GM13977 (cell line): ENCODE data around the gene ENKUR.
A peak's percentile ranks its signal among the peaks of the same experiment; 100 is the strongest.

ENCODE experiments used
- DNase-seq: peaks from one replicate; pipeline ENCODE4 v3.0.0; 2012; ENCODE audit warnings: low spot score
- in situ Hi-C: fragments of 300-500 bp; cut with MboI; formaldehyde crosslinking; loops from one replicate; pipeline ENCODE4 v1.12.0; 2022; ENCODE audit warnings: low sequenced_read_pairs, low pct_unique_long_range_greater_than_20kb, mixed read lengths, inconsistent platforms; ENCODE audit not compliant: unreplicated experiment
- TF ChIP-seq, protein P1 (sequence below): IDR thresholded peaks from 2 replicates; pipeline ENCODE4 v1.5.1; 2012; ENCODE audit warnings: mild to moderate bottlenecking, control low read depth; ENCODE audit not compliant: insufficient read depth; ENCODE audit errors: extremely low read depth, missing control alignments

The ENKUR gene, protein sequence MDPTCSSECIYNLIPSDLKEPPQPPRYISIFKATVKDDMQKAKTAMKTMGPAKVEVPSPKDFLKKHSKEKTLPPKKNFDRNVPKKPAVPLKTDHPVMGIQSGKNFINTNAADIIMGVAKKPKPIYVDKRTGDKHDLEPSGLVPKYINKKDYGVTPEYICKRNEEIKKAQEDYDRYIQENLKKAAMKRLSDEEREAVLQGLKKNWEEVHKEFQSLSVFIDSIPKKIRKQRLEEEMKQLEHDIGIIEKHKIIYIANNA

DNA sequence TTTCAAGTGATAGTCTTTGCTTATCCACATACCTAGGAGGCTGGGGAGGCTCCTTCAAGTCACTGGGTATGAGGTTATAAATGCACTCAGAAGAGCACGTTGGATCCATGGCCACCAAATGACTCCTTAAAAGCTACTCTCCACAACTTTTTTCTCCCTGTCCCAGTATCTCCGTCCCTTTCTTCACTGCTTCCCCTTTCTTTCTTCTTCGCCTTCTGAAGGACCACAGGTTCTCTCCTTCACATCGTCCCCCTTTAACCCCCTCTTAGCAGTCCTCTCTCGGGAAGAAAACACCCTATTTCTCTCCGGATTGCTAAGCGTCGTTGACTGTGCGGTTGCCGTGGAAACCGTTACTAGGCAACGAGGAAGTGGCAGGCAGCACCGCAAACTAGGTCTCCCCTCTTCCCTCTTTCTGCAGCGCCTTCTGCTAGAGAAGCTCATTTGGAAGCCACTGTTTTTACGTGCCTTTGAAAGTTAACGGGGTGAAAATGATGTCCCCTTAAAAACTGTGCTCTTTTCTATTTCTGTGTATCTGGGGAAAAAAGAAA is at the start of gene ENKUR:
Gene ENKUR, minus strand, starts transcription at position 331 of the 548 bp plus-strand sequence. Its CDS starts 222 bp downstream, at position 109.
- TF ChIP-seq, protein P1, sequence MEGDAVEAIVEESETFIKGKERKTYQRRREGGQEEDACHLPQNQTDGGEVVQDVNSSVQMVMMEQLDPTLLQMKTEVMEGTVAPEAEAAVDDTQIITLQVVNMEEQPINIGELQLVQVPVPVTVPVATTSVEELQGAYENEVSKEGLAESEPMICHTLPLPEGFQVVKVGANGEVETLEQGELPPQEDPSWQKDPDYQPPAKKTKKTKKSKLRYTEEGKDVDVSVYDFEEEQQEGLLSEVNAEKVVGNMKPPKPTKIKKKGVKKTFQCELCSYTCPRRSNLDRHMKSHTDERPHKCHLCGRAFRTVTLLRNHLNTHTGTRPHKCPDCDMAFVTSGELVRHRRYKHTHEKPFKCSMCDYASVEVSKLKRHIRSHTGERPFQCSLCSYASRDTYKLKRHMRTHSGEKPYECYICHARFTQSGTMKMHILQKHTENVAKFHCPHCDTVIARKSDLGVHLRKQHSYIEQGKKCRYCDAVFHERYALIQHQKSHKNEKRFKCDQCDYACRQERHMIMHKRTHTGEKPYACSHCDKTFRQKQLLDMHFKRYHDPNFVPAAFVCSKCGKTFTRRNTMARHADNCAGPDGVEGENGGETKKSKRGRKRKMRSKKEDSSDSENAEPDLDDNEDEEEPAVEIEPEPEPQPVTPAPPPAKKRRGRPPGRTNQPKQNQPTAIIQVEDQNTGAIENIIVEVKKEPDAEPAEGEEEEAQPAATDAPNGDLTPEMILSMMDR: no peak
- DNase-seq: peak; percentile 81
- in situ Hi-C loops: no loop called here

DNA sequence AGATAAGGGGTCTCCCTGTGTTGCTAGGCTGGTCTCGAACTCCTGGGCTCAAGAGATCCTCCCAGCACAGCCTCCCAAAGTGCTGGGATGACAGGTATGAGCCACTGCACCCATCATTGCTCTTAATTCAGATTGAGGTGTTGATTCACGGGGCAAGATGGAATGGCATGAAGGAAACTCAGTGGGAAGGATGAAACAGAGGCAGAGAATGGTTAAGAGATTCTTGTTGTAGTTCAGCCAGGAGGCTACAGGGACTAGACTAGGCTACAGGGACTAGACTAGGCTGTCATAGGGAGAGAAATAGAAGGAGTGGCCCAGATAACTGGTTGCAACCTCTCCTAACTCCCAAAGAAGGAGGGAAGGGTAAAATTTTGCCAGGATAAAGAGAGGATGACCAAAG is 48.4 kb upstream of the ENKUR start:
- DNase-seq: no peak
- TF ChIP-seq, protein P1: no peak
- in situ Hi-C loops: no loop called here

DNA sequence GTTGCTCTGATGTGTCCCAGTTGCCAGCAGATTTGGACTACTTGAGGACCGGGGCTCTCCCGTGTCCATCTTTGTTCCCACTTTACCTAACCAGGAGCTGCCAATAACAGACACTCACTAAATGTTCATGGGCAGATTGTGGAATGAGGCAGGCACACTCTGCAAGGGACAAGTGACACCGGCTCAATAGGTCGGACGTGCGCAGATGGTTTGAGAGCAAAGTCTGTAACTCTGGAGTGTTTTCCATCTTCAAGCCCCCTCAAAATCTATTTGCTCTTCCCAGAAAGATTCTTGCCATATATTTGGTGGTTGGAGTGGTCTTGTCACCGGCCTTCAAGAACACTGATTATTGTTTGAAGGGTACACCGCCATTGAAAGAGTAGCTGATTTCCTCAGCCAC is 47.7 kb upstream of the ENKUR start:
- TF ChIP-seq, protein P1: no peak
- in situ Hi-C loops: no loop called here
- DNase-seq: no peak

DNA sequence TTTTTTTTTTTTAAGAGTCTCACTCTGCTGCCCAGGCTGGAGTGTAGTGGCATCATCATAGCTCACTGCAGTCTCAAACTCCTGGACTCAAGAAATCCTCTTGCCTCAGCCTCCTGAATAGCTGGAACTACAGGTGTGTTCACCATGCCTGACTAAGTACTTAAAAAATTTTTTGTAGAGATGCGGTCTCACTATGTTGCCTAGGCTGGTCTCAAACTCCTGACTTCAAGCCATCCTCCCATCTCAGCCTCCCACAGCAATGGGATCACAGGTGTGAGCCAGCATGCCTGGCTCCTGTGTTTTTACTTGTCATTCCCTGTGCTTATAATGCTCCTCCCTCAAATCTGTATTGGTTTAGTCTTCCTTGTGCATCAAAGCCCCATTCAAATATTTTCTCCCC is 47.2 kb upstream of the ENKUR start:
- TF ChIP-seq, protein P1: no peak
- in situ Hi-C loops: no loop called here
- no peak for DNase-seq

DNA sequence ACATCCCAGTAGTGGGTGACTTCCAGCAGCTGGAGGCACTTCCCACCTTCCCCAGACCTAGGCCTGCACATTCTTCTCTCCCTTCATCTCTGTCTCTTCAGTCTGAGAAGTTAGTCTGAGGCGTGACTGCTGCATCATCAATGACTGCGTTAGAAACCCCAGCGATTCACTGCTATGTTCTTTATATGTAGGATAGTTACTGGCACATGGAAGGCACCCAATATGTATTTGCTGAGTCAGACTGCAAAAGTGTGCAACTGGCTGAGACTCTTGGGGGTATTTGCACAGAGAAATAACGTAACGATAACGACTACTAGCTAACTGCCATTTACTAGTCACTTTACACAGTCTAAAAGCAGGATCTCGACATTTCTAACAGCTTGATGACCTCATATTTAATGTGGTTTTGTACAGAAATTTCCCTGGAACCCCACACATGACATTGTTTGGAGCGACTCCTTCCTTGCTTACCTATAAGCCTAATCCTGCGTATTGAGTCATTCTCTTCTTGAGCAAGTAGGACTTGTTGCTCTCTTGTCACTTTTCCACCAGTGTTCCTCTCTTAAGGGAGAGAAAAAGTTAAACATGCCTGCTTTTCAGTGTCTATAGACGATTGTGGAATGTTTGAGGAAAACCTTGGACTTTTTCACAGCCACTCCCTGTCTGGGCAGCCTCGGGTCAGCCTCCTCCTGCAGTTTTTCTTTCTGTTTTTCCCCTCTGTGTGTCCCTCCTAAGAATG is 45.9 kb upstream of the ENKUR start:
- in situ Hi-C loops: no loop called here
- DNase-seq: no peak
- TF ChIP-seq, protein P1: no peak

DNA sequence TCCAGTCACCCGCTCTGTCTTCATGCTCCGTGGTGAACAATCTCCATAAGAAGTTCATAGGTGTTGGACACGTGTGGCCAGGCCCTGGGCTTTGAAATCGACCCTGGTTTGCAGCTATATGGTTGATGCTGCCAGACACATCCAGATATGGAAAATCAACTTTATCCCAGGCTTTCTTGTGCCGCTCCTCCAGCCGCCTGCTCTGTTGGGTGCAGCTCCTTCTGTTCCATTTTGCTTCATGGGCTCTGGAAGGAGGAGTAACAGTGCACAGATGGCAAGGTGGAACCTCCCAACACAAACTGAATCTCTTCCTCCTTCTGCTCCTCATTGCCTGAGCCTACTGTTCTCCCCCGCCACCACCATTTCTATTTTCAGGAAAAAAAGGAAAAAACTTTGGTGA is 45.2 kb upstream of the ENKUR start:
- in situ Hi-C loops: no loop called here
- DNase-seq: no peak
- TF ChIP-seq, protein P1: no peak
